Measurements from ENCODE around the gene RAPH1. TPM values are rescaled to one million over a fixed set of nuclear protein-coding genes. Genes with fewer than 3 reads are reported as not detected.
A peak's percentile ranks its signal among the peaks of the same experiment; 100 is the strongest.

The RAPH1 gene
- total RNA-seq, 4 donors from 2014 or later = 17.1 to 39.6 (median 21.7) TPM

- Histone ChIP-seq H3K4me3 (no peak overlapping the region), H3K27ac (no peak overlapping the region), H3K36me3 (no peaks in the 10 kb centered on the region), H3K9me3 (no peaks in the 10 kb centered on the region), H3K4me1 (peaks cover 0 to 11% (median 0%) of the 10 kb centered on the region in 3 donors), H3K27me3 (no peaks in the 10 kb centered on the region)
- no peak for ATAC-seq
- TF ChIP-seq CTCF (IDR thresholded peaks at IDR 0.05) = no peak
- TF ChIP-seq POLR2AphosphoS5 (IDR thresholded peaks at IDR 0.05) = no peak
- TF ChIP-seq POLR2A (IDR thresholded peaks at IDR 0.05) = no peak
- TF ChIP-seq EP300 (IDR thresholded peaks at IDR 0.05) = no peak
- 36% methylated on average over 1 of the region's 1 CpG; no CpG with 5 or more reads in 1 of the 2 donors for WGBS, 2 donors (ENCODE audit: low coverage in 1 of 2)
Observed at GRCh38 chr2:203500951-203501350, 34.1 kb downstream of the RAPH1 start.

GRCh38 chr2:203500297-203500696 is 34.8 kb downstream of the RAPH1 start:
- H3K4me1 ChIP-seq = peaks cover 0 to 11% (median 0%) of the 10 kb centered on the region in 3 donors
- no peaks in the 10 kb centered on the region for H3K27me3 ChIP-seq
- no peaks in the 10 kb centered on the region for H3K36me3 ChIP-seq
- no peak for TF ChIP-seq POLR2AphosphoS5 (IDR thresholded peaks at IDR 0.05)
- no peak for TF ChIP-seq CTCF (IDR thresholded peaks at IDR 0.05)
- no peak for TF ChIP-seq EP300 (IDR thresholded peaks at IDR 0.05)
- no peak for TF ChIP-seq POLR2A (IDR thresholded peaks at IDR 0.05)
- no peak for ATAC-seq
- no peak overlapping the region for H3K4me3 ChIP-seq
- H3K27ac ChIP-seq = no peak overlapping the region
- no peaks in the 10 kb centered on the region for H3K9me3 ChIP-seq
- 83 to 93% methylated on average over 2 of the region's 2 CpGs for WGBS, 2 donors (ENCODE audit: low coverage in 1 of 2)

GRCh38 chr2:203498161-203498560 is 36.9 kb downstream of the RAPH1 start:
- TF ChIP-seq CTCF (IDR thresholded peaks at IDR 0.05) = no peak
- no peak for TF ChIP-seq POLR2A (IDR thresholded peaks at IDR 0.05)
- no peak for TF ChIP-seq EP300 (IDR thresholded peaks at IDR 0.05)
- no peak for TF ChIP-seq POLR2AphosphoS5 (IDR thresholded peaks at IDR 0.05)
- H3K9me3 ChIP-seq = no peaks in the 10 kb centered on the region

GRCh38 chr2:203492965-203493364 is 42.1 kb downstream of the RAPH1 start:
- H3K9me3 ChIP-seq = no peaks in the 10 kb centered on the region
- ATAC-seq = no peak
- peaks cover 0 to 1% (median 0%) of the 10 kb centered on the region in 3 donors for H3K4me1 ChIP-seq
- TF ChIP-seq POLR2A (IDR thresholded peaks at IDR 0.05) = no peak
- no peak for TF ChIP-seq CTCF (IDR thresholded peaks at IDR 0.05)
- no peak for TF ChIP-seq EP300 (IDR thresholded peaks at IDR 0.05)
- TF ChIP-seq POLR2AphosphoS5 (IDR thresholded peaks at IDR 0.05) = no peak
- 86 to 98% methylated on average over 2 of the region's 2 CpGs for WGBS, 2 donors (ENCODE audit: low coverage in 1 of 2)
- H3K4me3 ChIP-seq = no peak overlapping the region
- no peaks in the 10 kb centered on the region for H3K27me3 ChIP-seq
- H3K36me3 ChIP-seq = peaks cover 3 to 30% of the 10 kb centered on the region in 2 donors
- no peak overlapping the region for H3K27ac ChIP-seq

More at GRCh38 chr2:203498161-203498560, 36.9 kb downstream of the RAPH1 start:
- 43 to 57% methylated on average over 4 of the region's 4 CpGs for WGBS, 2 donors (ENCODE audit: low coverage in 1 of 2)
- no peak overlapping the region for H3K27ac ChIP-seq
- no peaks in the 10 kb centered on the region for H3K36me3 ChIP-seq
- peak; percentile 63 for ATAC-seq
- H3K4me3 ChIP-seq = no peak overlapping the region
- no peaks in the 10 kb centered on the region for H3K27me3 ChIP-seq
- H3K4me1 ChIP-seq = peaks cover 0 to 11% (median 0%) of the 10 kb centered on the region in 3 donors

- Histone ChIP-seq H3K36me3 (peaks cover 3 to 39% of the 10 kb centered on the region in 2 donors), H3K4me3 (no peak overlapping the region), H3K4me1 (no peaks in the 10 kb centered on the region), H3K9me3 (no peaks in the 10 kb centered on the region), H3K27me3 (no peaks in the 10 kb centered on the region), H3K27ac (no peak overlapping the region)
- TF ChIP-seq EP300 (IDR thresholded peaks at IDR 0.05) (no peak), POLR2AphosphoS5 (IDR thresholded peaks at IDR 0.05) (no peak), CTCF (IDR thresholded peaks at IDR 0.05) (no peak), POLR2A (IDR thresholded peaks at IDR 0.05) (no peak)
- 93 to 100% methylated on average over 3 of the region's 3 CpGs for WGBS, 2 donors (ENCODE audit: low coverage in 1 of 2)
- ATAC-seq = no peak
Observed at GRCh38 chr2:203490391-203490790, 44.7 kb downstream of the RAPH1 start.

All from gastroesophageal sphincter (tissue), 4 donors.